UCSD-AML1 (cell line): ENCODE results near the gene IRAG1.

Source experiments
- DNase-seq: peaks from one replicate; lab custom pipeline; 2025; ENCODE audit not compliant: unreplicated experiment; lab: John Stamatoyannopoulos, UW

Gene IRAG1

DNA sequence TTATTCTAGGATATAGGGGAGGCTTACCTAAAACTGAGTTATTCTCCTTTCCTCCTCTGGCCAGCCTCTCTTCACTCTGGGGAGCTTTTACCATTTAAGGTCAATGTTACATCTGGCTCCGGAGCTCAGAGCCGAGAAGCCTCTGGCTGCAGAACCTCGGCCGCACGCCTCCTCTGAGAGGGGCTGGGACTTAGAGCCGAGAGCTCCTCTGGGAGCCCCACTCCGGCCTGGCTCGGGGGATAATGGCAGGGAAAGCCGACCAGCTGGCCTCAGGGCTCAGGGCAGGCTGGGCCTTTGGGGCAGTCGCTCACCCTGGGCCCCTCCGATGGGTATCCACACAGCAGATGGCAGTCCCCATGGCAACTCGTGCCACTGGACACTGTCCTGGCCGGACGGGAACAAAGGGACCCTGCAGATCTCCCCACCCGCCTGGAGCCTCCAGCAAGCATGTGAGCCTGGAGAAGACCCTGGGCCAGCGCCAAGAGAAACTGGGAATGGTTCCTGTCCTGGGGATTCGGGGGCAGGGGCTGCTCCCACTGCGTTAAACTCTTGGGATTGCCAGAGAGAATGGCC, at the start of gene IRAG1:
IRAG1 (minus strand) TSS at position 247 of the 573 bp plus-strand sequence; CDS start at position 94, 153 bp downstream.
- DNase-seq = no peak

GRCh38 chr11:10742460-10743208, 49.1 kb upstream of the IRAG1 start:
- DNase-seq = no peak

DNA sequence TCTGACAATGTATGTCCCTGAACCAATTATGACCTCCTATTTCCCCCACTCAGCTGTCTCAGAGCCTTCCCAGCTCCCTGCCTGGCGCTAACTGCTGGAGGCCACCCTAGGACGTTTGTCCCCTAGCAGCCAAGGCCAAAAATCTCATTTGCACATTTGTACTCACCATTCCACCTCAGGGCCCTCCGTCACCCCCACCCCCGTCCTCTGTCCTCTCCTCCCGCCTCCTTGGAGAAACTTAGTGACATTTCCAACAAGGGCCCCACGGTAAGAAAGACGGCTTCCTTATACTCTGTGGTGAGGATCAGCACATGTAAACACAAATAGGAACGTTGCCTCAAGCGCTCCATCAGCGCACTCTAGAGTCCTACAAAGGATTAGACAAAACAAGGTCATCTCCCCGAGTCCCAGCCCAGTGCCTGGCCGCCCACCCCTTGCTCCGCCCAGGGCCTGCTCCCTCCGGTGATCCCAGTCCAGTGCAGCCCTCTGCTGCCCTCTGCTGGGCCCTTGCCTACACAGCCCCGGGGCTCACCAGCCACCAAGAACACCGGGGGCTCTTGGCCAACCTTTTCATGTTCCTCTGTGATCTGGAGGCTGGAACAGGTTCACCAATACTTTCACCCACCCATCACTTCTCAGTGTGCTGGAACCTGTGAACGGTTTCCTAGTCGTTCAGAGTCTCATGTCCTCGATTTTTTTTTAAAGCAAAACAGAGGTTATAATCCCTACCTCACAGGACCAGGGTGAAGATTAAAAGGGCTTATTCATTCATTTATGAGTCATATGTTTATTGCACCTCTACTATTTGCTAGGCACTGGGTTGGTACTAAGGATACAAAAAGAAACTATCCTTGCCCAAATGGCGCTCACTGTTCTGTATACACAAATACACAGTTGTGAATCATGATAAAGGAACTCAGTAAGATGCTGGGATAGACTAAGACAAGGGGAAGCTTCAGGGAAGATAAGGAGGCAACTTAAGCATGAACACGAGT, 42.2 kb upstream of the IRAG1 start:
- peak; percentile 95 for DNase-seq

DNA sequence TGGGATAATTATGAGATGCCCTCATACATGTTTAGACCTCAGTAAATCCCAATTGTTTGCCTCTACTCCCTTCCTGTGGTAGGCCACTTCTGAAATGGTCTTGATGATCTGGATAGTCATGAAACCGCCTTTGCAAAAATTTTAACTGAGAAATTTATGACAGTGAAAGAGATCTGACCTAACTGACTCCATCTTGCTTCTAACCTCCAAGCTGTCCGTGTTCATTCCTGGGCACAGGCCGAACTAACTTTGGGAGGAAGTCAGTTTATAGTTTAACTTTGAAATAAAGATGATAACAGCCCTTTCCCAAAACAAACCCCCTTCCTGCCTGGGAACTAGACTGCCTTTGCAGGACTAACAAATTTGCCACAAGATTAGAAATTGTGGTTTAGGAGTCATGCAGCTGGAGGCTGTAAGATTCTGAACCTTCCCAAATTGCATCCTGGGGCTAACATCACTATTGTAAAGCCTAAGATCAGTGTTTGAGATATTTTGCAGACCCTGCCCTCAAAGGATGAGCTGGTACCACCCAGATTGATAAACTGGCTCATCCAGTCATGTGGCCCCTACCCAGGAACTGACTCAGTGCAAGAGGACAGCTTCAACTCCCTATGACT, 37.6 kb upstream of the IRAG1 start:
- no peak for DNase-seq

GRCh38 chr11:10730151-10730550, 36.6 kb upstream of the IRAG1 start:
- DNase-seq = no peak

DNA sequence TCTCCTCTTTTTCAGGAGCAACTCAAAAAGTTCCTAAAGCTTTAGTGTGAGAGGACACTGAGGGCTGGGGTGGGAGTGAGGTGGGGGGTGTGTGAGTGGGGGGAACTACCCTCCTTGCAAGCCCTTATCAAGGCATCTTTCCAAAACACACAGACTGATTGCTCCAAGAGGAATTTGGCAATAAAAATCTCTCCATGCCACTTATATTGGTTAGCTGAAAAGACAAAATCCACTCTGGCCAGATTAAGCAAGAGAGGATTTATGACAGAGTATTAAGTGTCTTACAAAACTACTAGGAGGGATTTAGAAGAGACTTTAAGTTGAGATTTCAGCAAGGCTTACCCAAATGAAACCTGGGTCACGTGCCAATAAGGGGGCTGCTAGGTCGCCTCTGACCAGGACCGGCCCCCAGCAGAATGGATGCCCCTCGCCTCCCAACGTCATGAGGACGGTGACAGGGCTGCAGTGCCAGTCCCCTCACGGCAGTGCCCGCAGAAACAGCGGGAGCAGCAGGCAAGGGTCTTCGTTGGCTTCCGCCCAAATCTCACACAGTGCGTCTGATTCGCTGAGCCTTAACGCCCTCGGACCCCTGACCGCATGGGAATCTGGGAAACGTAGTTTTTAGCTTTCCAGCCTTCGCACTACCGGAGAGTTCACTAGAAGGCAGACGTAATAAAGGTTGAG, 35.4 kb upstream of the IRAG1 start:
- no peak for DNase-seq

DNA sequence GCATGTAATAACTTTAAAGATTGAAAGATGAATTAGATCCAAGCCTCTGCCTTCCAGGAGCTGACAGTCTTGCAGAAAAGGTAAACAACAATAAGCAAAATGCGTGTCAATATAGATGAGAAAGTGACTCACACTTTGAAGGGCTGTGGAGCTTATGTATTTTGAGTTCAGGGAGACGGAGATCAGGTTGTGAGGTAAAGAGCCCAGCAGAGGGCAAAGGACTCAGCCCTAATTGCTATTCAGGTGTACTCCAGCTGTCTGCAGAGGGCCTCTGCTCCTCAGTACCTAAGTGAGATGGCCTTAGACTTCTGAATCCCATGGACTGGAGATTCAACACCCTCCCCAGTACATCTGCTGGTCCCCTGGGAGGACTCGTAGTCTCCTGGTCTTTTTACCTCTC, 34.6 kb upstream of the IRAG1 start:
- DNase-seq = no peak

GRCh38 chr11:10727146-10727851, 33.7 kb upstream of the IRAG1 start:
- DNase-seq = no peak

GRCh38 chr11:10725907-10726253, 32.3 kb upstream of the IRAG1 start:
- no peak for DNase-seq

- peak; percentile 55 for DNase-seq
These were observed 31.8 kb upstream of the IRAG1 start for GRCh38 chr11:10725114-10725906.

- DNase-seq = peak; percentile 83
These were observed 28.8 kb upstream of the IRAG1 start for GRCh38 chr11:10722307-10722706.

DNA sequence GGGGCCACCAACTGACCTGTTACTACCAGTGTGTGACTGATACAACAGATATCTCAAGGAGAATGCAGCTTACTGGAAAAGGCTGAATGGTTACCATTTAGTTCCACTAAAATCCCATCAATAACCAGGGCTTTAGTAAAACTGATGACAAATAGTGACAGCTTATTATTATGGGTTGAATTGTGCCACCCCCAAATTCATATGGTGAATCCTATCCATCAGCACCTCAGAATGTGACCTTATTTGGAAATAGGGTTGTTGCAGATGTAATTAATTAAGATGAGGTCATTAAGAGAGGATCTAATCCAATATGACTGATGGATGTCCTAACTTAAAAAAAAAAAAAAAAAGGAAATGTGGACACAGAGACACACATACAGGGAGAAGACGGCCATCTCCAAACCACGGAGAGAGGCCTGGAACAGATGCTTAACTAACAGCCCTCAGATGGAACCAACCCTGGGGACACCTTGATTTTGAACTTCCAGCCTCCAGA, 27.4 kb upstream of the IRAG1 start:
- DNase-seq = no peak

- DNase-seq = no peak
These were observed 26.1 kb upstream of the IRAG1 start for GRCh38 chr11:10719616-10720015.

- no peak for DNase-seq
These were observed 23.1 kb upstream of the IRAG1 start for GRCh38 chr11:10716543-10717259.

DNA sequence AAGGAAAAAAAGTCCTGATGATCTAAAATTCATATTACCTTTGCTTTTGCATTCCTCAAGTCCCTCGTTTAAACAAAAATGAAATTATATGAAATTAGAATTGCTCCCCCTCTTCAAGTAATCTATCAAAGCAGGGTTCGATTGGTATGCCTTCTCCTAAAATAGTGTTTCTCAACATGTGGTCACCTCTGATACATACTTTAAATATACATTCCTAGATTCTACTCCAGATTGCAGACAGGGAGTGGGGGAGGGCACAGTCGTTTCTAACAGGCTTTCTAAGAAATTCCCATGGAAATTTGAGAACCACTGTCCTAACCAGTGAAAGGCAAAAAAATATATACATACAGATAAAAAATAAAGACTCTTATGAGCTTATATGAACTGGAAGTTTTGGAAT, 22.6 kb upstream of the IRAG1 start:
- DNase-seq = no peak

GRCh38 chr11:10715571-10715970, 22.0 kb upstream of the IRAG1 start:
- DNase-seq = no peak

DNA sequence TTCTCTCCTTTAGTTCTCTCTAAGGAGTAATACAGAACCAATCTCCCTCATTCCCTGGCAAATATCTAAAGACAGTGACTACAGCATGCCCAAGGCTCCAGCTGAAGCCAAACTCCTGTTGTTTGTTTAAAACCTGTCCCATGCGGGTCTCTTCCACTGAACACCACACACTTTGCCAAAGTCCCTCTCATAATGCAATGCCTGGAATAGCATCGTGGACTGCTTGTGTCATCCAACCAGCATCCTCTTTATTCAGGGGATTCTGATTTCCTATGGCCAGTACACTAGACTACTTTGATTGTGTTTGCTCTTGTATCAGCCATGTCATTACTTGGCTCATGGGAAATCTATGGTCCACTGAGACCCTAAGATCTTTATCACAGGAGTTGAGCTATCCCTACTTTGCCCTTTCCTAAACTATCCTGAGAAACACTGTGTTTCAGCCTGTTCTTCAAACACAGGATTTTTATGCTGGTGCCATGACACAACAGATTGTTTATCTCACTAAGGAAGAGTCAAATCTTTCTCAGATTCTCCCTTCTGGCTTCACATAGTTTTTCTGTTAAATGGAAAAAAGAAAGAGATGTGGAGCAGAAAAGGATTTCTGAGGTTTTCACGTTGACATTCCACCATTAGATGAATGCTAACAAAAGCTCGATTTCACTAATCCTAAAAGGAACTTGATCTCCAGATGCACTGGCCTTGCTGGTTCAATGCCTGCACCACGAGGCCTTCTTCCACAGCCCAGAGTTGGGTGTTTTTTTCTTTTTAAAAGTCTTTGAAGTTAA, 15.9 kb upstream of the IRAG1 start:
- DNase-seq = no peak

GRCh38 chr11:10708131-10708530, 14.6 kb upstream of the IRAG1 start:
- DNase-seq = no peak
